Esophagus squamous epithelium (tissue), 4 donors: ENCODE measurements around the gene IFT80.

Source experiments
- POLR2A ChIP-seq, 4 donors: fragments of 450-650 bp; IDR thresholded peaks; one replicate each; pipeline ENCODE4 v1.6.1; 2017; ENCODE audit warnings: antibody characterized with exemption in 4 of 4, mild to moderate bottlenecking in 4 of 4, moderate library complexity in 3 of 4
- TF ChIP-seq, protein P1 (sequence below), 6 experiments: fragments of 450-650 bp in 4 of 6; fragments of 200-600 bp in 2 of 6; sonication (generic) in 2 of 6; IDR thresholded peaks; one replicate each; pipeline ENCODE4 v1.5.1; 2016 to 2019; ENCODE audit warnings: antibody characterized with exemption in 6 of 6, mild to moderate bottlenecking in 4 of 6, moderate library complexity in 4 of 6

DNA sequence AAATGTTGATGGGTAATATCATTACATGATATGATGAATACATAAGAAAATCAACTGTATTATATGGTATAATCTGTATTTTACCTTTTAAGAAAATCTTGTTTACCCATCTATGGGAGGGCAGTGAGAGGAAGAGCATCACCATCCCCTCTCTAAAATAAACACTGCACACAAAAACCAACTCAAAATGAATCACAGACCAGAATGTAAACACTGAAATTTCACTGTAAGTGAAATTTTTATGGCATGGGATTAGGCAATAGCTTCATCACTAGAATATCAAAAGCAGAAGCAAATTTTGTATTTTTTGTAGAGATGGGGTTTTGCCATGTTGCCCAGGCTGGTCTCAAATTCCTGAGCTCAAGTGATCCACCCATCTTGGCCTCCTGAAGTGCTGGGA lies 26.2 kb downstream of the IFT80 start:
- TF ChIP-seq, protein P1, sequence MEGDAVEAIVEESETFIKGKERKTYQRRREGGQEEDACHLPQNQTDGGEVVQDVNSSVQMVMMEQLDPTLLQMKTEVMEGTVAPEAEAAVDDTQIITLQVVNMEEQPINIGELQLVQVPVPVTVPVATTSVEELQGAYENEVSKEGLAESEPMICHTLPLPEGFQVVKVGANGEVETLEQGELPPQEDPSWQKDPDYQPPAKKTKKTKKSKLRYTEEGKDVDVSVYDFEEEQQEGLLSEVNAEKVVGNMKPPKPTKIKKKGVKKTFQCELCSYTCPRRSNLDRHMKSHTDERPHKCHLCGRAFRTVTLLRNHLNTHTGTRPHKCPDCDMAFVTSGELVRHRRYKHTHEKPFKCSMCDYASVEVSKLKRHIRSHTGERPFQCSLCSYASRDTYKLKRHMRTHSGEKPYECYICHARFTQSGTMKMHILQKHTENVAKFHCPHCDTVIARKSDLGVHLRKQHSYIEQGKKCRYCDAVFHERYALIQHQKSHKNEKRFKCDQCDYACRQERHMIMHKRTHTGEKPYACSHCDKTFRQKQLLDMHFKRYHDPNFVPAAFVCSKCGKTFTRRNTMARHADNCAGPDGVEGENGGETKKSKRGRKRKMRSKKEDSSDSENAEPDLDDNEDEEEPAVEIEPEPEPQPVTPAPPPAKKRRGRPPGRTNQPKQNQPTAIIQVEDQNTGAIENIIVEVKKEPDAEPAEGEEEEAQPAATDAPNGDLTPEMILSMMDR (IDR thresholded peaks at IDR 0.05), result no peak
- no peak for TF ChIP-seq POLR2A (IDR thresholded peaks at IDR 0.05)
